Gastroesophageal sphincter (tissue), 3 donors: ENCODE data around the gene FNDC3B.

Experiments
- CTCF ChIP-seq, 4 experiments: fragments of 200-600 bp in 2 of 4; fragments of 450-650 bp in 2 of 4; sonication (generic) in 1 of 4; IDR thresholded peaks; one replicate each; pipeline ENCODE4 v1.5.1; 2017 to 2019; ENCODE audit warnings: antibody characterized with exemption in 4 of 4, mild to moderate bottlenecking in 2 of 4, moderate library complexity in 2 of 4
- EP300 ChIP-seq: sonication (generic); formaldehyde crosslinking; IDR thresholded peaks from one replicate; pipeline ENCODE4 v1.6.1; 2017; ENCODE audit warnings: antibody characterized with exemption, mild to moderate bottlenecking
- POLR2A ChIP-seq, 2 donors: fragments of 450-650 bp; IDR thresholded peaks; one replicate each; pipeline ENCODE4 v1.6.1; 2017; ENCODE audit warnings: antibody characterized with exemption in 2 of 2, mild to moderate bottlenecking in 2 of 2, moderate library complexity in 1 of 2
- POLR2AphosphoS5 ChIP-seq: sonication (generic); formaldehyde crosslinking; IDR thresholded peaks from one replicate; pipeline ENCODE4 v1.6.1; 2017; ENCODE audit warnings: antibody characterized with exemption

GRCh38 chr3:172031996-172032395, 7.4 kb upstream of the FNDC3B start:
- no peak for TF ChIP-seq CTCF (IDR thresholded peaks at IDR 0.05)
- TF ChIP-seq POLR2A (IDR thresholded peaks at IDR 0.05) = no peak
- TF ChIP-seq POLR2AphosphoS5 = no peak
- no peak for TF ChIP-seq EP300
